Fibroblast of mammary gland (primary cell): ENCODE results near the gene RAB40B.

Experiments used
- DNase-seq: peaks from one replicate; pipeline ENCODE4 v3.0.0-alpha.2; 2010; ENCODE audit warnings: low read depth
- H3K4me3 ChIP-seq: 2 replicates; pipeline ENCODE4 v1.5.1; 2011; ENCODE audit warnings: low read depth, mild to moderate bottlenecking, low read length, moderate library complexity; ENCODE audit not compliant: control insufficient read depth
- TF ChIP-seq, protein P1 (sequence below): conservative IDR thresholded peaks from 2 replicates; pipeline ENCODE4 v1.5.1; 2011; ENCODE audit warnings: low read depth, low read length, inconsistent platforms; ENCODE audit not compliant: control insufficient read depth, insufficient read depth

The RAB40B gene

DNA sequence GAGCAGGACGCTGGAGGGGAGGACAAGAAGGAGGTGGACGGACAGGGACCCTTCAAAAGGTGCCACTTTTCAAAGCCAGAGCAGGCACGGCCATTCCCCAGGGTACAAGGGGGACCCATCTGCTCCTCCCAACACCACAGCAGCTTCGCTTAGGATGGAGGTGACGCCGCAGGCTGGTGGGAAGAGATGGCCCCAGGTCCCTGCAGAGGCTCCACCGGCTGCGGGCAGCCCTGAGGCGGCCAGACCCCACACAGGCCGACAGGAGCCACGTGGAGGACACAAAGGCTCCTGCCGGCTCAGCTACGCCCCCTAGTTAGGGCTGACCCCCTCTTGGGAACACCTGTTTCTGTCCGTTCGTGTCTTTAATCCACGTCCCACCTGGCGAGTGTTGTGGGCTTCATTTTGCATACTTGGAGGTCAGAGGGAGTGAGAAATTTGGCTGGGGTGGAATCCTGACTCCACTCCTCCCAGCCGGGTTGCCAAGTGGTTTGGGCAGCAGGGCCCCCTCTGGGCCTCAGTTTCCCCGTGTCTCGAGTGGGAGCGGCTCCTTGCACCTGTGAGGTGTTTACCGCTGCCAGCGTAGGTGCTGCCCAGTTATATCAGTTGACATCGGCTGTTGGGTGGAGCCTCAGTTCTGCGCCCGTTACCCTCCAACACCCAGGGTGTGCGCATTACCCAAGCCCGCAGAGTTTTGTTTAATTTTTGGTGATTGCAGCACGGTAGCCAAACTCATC is 12.2 kb upstream of the RAB40B start:
- no peak for DNase-seq
- H3K4me3 ChIP-seq = no peak overlapping the region
- TF ChIP-seq, protein P1, sequence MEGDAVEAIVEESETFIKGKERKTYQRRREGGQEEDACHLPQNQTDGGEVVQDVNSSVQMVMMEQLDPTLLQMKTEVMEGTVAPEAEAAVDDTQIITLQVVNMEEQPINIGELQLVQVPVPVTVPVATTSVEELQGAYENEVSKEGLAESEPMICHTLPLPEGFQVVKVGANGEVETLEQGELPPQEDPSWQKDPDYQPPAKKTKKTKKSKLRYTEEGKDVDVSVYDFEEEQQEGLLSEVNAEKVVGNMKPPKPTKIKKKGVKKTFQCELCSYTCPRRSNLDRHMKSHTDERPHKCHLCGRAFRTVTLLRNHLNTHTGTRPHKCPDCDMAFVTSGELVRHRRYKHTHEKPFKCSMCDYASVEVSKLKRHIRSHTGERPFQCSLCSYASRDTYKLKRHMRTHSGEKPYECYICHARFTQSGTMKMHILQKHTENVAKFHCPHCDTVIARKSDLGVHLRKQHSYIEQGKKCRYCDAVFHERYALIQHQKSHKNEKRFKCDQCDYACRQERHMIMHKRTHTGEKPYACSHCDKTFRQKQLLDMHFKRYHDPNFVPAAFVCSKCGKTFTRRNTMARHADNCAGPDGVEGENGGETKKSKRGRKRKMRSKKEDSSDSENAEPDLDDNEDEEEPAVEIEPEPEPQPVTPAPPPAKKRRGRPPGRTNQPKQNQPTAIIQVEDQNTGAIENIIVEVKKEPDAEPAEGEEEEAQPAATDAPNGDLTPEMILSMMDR = no peak

DNA sequence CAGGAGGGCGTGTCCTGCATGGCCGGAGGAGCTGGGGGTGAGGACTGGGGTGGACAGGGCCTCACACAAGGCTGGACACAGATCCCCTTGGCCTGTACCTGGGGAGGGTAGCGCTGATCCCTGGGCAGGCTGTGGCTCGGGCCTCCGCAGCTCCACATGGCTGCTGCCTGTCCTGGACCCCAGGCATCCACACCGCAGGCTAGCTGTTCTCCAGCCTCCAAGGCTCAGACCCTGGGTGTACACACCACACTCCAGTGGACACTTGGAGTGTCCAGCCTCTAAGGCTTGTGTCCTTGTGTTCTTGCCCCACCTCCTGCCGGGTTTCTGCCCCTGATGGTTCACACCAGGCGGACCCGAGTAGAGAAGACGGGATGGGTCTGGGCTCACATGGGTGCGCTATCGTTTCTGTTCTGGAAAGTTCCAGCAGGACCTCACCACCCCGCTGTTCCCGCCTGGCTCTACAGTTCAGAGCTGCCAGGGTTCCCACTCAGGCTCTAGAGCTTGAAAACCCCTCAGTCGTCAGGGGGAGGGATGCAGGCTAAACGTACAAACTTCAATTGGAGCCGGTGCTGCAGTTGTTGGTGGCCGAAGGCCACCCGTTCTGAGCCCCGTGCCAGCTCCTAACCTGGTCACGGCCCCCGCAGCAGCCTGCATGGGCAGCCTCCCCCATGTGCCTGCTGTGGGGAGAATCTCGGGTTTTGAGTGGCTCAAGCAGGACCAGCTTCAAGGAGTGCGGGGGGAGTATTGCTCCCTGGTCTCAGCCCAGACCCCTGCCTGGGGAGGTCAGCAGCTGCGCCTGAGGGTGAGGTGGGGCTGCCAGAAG is 11.4 kb upstream of the RAB40B start:
- TF ChIP-seq, protein P1 = no peak
- H3K4me3 ChIP-seq = no peak overlapping the region
- no peak for DNase-seq

DNA sequence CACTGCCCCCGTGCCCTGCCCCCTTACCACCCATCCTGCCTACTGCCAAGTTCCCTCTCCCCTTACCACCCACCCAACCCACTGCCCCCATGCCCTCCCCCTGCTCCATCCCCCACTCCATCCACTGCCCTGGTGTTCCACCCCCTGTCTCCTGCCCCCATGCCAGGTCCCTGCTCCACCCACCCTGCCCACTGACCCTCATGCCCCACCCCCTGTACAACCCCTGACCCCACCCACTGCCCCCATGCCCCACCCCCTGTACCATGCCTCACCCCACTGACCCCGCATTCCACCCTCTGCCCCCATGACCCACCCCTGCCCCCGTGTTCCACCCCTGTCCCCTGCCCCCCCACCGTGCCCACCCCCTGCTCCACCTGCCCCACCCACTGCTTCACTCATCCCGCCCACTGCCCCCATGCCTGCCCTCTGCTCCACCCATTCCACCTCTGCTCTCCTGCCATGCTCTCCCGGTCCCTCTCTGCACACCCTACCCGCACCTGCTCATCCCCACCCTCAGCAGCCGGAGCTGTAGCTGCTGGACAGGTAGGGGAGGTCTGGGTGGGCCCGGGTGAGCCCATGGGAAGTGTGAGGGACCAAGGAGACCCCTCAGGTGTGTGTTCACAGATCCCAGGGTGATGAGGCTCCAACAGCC is 10.7 kb upstream of the RAB40B start:
- DNase-seq = no peak

DNA sequence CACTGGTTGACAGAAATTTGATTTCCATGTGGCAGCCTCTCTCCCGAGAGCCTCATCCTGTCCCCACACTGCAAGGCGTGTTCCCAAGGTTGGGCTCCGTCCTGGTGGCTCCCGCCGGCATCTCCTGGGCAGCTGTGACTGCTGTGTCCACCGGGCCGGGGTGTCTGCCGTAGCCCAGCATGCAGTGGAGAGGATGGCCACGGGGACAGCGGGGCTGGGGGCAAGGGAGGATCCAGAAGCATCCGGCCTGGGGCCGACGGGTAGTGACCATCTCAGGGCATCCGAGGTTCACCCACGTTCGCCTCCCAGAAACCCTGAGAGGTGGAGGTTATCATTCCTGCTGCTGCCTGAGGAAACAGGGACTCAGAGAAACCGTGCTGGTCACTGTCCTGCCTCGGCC is 7.3 kb upstream of the RAB40B start:
- no peak for DNase-seq
- TF ChIP-seq, protein P1 = no peak
- no peak overlapping the region for H3K4me3 ChIP-seq

More for the DNA sequence above, 10.7 kb upstream of the RAB40B start:
- no peak overlapping the region for H3K4me3 ChIP-seq
- TF ChIP-seq, protein P1 = no peak

DNA sequence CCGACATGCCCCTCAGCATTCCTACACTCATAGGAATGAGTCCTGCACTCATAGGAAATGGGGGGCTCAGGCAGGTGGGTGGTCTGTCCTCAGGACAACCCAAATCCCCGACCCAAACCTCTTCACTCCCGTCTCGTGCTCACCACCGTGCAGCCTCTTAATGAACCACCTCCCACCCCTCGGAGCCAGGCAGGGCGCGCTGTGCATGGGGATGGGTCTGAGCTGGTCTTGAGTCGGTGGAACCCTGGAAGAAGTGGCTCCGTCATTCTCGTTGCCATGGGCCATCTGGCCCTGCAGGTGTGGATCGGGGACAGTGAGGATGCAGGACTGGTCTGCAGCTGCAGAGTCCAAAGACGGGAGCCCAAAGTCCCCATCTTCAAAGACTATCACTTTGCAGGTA is 6.4 kb upstream of the RAB40B start:
- no peak for DNase-seq
- H3K4me3 ChIP-seq = no peak overlapping the region
- TF ChIP-seq, protein P1 = no peak

DNA sequence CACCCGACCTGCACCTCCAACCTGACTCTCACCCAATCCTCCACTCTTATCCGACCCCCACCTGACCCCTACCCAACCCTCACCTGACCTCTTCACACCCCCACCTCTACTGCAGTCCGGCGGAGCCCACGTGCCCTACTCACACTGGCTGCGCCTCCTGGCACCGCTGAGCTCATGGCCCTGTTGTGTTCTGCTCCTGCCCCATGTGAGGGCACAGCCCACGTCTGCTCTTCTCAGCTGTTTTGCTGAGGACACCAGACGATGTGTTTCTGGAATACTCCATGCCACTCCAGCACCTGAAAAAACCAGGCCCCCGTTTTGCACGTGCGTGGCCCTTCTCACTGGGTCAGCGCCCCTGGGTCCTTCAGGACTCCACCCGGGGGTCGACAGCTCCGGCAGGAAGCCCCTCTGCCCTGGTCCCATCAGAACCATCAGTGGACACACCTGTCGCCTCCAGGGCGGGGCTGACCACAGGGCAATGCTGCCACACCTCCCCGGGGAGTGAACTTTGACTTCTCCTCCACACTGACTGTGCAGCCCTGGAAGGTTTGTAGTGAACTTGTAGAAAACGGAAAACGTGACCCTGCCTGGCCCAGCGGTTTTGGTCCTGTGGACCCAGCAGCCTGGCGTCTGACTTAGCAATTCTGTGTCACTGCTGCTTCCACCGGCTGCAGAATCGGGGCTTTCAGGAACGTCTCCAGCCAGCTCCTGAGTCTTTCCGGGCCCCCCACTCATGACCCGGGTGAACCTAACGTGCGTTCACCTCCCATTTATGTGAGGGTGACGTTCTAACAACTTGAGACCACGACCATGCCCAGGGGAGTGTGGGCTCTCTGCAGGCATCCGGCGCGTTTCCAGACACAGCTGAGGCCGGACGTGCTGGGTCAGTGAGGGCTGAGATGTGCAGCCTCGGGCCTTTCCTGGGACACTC is 5.7 kb upstream of the RAB40B start:
- H3K4me3 ChIP-seq = no peak overlapping the region
- TF ChIP-seq, protein P1 = no peak
- no peak for DNase-seq
